IMR-90 (cell line): Measurements from ENCODE around the gene ELFN2.

Experiments
- BHLHE40 ChIP-seq: fragments of 150-350 bp; IDR thresholded peaks from 2 replicates; pipeline ENCODE4 v1.6.1; 2016; ENCODE audit warnings: mild to moderate bottlenecking, low read depth, low read length
- CEBPB ChIP-seq: IDR thresholded peaks from 2 replicates; pipeline ENCODE4 v1.6.1; 2012; ENCODE audit warnings: low read depth, low read length, improper control_type of control experiment
- CHD1 ChIP-seq: IDR thresholded peaks from 2 replicates; pipeline ENCODE4 v1.6.1; 2012; ENCODE audit warnings: low read depth, low read length, improper control_type of control experiment
- MAFK ChIP-seq: IDR thresholded peaks from 2 replicates; pipeline ENCODE4 v1.6.1; 2012; ENCODE audit warnings: low read depth, low read length, improper control_type of control experiment
- MXI1 ChIP-seq: IDR thresholded peaks from 2 replicates; pipeline ENCODE4 v1.6.1; 2012; ENCODE audit warnings: low read depth, mild to moderate bottlenecking, low read length, moderate library complexity, borderline replicate concordance
- POLR2A ChIP-seq: IDR thresholded peaks from 2 replicates; pipeline ENCODE4 v1.6.1; 2012; ENCODE audit warnings: mild to moderate bottlenecking, low read depth, low read length
- RAD21 ChIP-seq: IDR thresholded peaks from 2 replicates; pipeline ENCODE4 v1.6.1; 2012; ENCODE audit warnings: low read length, improper control_type of control experiment
- RCOR1 ChIP-seq: IDR thresholded peaks from 2 replicates; pipeline ENCODE4 v1.6.1; 2012; ENCODE audit warnings: mild to moderate bottlenecking, low read length, improper control_type of control experiment; ENCODE audit not compliant: insufficient replicate concordance
- RFX5 ChIP-seq: IDR thresholded peaks from 2 replicates; pipeline ENCODE4 v1.8.0; 2012; ENCODE audit warnings: low read depth, mild to moderate bottlenecking, low read length, moderate library complexity
- SMC3 ChIP-seq: fragments of 150-350 bp; IDR thresholded peaks from 2 replicates; pipeline ENCODE4 v1.6.1; 2016; ENCODE audit warnings: low read depth, mild to moderate bottlenecking, antibody characterized with exemption, low read length, moderate library complexity
- TF ChIP-seq, protein P1 (sequence below): conservative IDR thresholded peaks from 2 replicates; pipeline ENCODE4 v1.5.1; 2012; ENCODE audit warnings: mild to moderate bottlenecking, low read depth, low read length, improper control_type of control experiment
- TF ChIP-seq, protein P2 (sequence below): fragments of 150-350 bp; IDR thresholded peaks from 2 replicates; pipeline ENCODE4 v1.6.1; 2017; ENCODE audit warnings: mild to moderate bottlenecking, antibody characterized with exemption, low read length, low read depth

DNA sequence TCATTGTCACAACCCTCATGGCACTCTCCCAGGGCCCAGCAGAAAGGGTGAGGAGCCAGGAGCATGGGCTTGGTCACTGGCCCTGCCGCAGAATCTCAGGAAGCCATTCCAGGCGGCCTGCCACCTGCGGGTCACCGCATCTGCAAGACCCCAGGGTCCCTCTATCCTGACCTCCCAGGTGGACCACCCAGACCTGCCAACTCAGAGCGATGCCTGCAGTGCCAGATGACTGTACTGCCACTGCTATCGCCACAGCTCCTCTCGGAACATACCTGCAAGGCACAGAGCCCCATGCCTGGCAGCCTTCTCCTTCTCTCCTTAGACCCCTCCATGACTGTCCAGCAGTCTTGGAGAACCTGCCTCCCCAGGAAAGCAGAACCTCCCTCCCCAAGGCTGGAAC lies 26.4 kb upstream of the ELFN2 start:
- no peak for TF ChIP-seq RCOR1
- TF ChIP-seq, protein P1, sequence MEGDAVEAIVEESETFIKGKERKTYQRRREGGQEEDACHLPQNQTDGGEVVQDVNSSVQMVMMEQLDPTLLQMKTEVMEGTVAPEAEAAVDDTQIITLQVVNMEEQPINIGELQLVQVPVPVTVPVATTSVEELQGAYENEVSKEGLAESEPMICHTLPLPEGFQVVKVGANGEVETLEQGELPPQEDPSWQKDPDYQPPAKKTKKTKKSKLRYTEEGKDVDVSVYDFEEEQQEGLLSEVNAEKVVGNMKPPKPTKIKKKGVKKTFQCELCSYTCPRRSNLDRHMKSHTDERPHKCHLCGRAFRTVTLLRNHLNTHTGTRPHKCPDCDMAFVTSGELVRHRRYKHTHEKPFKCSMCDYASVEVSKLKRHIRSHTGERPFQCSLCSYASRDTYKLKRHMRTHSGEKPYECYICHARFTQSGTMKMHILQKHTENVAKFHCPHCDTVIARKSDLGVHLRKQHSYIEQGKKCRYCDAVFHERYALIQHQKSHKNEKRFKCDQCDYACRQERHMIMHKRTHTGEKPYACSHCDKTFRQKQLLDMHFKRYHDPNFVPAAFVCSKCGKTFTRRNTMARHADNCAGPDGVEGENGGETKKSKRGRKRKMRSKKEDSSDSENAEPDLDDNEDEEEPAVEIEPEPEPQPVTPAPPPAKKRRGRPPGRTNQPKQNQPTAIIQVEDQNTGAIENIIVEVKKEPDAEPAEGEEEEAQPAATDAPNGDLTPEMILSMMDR = no peak
- TF ChIP-seq POLR2A = no peak
- no peak for TF ChIP-seq RFX5
- no peak for TF ChIP-seq MAFK
- TF ChIP-seq, protein P2, sequence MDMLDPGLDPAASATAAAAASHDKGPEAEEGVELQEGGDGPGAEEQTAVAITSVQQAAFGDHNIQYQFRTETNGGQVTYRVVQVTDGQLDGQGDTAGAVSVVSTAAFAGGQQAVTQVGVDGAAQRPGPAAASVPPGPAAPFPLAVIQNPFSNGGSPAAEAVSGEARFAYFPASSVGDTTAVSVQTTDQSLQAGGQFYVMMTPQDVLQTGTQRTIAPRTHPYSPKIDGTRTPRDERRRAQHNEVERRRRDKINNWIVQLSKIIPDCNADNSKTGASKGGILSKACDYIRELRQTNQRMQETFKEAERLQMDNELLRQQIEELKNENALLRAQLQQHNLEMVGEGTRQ = no peak
- TF ChIP-seq BHLHE40 = no peak
- no peak for TF ChIP-seq CHD1
- no peak for TF ChIP-seq RAD21
- no peak for TF ChIP-seq CEBPB
- no peak for TF ChIP-seq MXI1
- no peak for TF ChIP-seq SMC3
